ENCODE data around the gene PDCD2L.
"Not testable (repeated sequence)": the region's sequence is repeated elsewhere in the genome, so short reads cannot be mapped to it uniquely, and the experiment has no call there.

The PDCD2L gene

DNA sequence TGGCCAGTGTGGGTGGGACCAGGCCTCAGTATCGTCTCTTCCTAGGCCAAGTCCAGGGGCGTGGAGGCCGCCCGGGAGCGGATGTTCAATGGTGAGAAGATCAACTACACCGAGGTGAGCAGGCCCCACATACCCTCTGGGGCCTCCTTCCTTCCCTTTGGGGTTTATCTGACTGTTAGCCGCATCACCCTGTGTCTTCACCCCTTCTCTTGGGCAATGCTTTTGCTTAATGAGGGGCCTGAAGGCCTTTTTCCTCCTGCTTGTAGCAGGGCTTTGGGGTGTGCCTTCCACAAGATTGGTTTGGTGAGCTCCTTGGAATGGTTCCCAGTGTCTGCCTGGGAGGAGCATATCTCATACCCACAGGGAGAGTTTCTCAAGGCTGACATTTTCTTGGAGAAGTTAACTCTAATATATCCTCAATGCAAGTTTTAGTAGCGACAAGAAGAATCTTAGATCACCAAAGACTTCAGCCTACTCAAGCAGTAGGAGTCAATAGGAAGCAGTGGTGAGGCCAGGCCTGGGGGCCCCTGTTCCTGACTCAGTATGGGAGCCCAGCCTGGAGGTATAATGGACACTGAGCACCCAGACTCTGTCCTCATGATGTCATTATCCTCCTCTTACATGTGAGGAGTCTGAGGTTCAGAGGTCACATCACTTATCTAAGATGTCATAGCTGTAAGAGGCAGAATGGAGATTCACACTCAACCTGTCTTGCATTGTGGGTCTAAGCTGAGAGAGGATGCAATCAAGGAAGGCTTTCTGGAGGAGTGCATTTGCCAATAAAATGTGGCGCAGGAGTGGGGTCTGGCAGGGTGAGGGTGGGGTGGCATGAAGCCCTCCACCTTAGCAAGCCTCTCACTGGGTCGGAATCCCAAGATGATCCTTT lies 37.2 kb upstream of the PDCD2L start:
- no peak for TF ChIP-seq POLR2A (IDR thresholded peaks at IDR 0.05; ENCODE audit: low read depth, low read length)
- FAIRE-seq (no peak), DNase-seq (ENCODE audit: insufficient read length, low spot score) (no peak)

- no peak for TF ChIP-seq POLR2A (IDR thresholded peaks at IDR 0.05; ENCODE audit: low read depth, low read length)
- FAIRE-seq: no peak
- no peak for DNase-seq (ENCODE audit: insufficient read length, low spot score)
Measured at GRCh38 chr19:34367624-34367957, 36.6 kb upstream of the PDCD2L start.

DNA sequence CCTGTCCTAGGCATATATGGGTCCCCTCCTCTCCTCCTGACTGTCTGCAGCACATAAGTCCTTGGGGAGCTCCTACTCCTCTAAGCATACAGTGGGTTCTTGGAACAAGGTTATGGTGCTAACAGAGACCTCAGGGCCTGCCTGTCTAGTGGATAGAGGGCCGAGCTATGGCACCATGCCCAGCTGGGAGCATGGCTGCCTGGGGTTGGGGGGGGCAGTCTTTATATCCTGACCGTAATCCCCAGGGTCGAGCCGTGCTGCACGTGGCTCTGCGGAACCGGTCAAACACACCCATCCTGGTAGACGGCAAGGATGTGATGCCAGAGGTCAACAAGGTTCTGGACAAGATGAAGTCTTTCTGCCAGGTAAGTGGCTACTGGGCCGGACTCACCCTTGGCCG lies 35.9 kb upstream of the PDCD2L start:
- FAIRE-seq: no peak
- TF ChIP-seq POLR2A (IDR thresholded peaks at IDR 0.05; ENCODE audit: low read depth, low read length): no peak
- no peak for DNase-seq (ENCODE audit: insufficient read length, low spot score)

DNA sequence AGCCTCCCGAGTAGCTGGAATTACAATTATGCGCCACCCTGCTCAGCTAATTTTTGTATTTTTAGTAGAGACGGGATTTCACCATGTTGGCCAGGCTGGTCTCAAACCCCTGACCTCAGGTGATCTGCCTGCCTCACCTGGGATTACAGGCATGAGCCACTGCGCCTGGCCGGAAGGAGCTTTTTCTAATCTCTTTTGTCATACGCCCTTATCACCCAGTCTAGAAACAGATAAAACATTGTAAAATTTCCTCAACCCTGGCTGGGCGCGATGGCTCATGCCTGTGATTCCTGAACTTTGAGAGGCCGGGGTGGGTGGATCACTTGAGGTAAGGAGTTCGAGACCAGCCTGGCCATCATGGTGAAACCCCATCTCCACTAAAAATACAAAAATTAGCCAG lies 35.0 kb upstream of the PDCD2L start:
- FAIRE-seq; DNase-seq (ENCODE audit: insufficient read length, low spot score): not testable (repeated sequence)

DNA sequence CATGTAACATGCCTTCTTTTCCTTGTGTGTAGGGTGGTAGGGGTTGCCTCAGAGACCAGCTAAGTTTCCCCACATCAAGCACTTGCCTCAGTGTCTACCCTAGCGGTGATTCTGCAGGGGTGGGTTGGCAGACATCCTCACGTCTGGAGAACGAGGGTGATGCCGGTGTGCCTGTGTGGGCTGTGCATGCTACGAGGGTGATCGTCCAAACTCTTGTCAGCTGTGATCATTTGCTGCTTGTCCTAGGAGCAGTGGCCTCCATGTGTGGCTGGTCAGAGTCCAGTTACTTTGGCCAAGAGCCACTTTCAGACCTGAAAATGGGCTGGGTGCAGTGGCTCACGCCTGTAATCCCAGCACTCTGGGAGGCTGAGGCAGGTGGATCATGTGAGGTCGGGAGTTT lies 34.1 kb upstream of the PDCD2L start:
- FAIRE-seq: no peak
- no peak for DNase-seq (ENCODE audit: insufficient read length, low spot score)
- TF ChIP-seq POLR2A (IDR thresholded peaks at IDR 0.05; ENCODE audit: low read depth, low read length): no peak

GRCh38 chr19:34370983-34371382 lies 33.2 kb upstream of the PDCD2L start:
- TF ChIP-seq POLR2A (IDR thresholded peaks at IDR 0.05; ENCODE audit: low read depth, low read length): no peak
- FAIRE-seq: no peak

GRCh38 chr19:34373601-34374288 lies 30.5 kb upstream of the PDCD2L start:
- no peak for FAIRE-seq
- no peak for TF ChIP-seq POLR2A (IDR thresholded peaks at IDR 0.05; ENCODE audit: low read depth, low read length)
- no peak for DNase-seq (ENCODE audit: insufficient read length, low spot score)

More at GRCh38 chr19:34370983-34371382, 33.2 kb upstream of the PDCD2L start:
- no peak for DNase-seq (ENCODE audit: insufficient read length, low spot score)

DNA sequence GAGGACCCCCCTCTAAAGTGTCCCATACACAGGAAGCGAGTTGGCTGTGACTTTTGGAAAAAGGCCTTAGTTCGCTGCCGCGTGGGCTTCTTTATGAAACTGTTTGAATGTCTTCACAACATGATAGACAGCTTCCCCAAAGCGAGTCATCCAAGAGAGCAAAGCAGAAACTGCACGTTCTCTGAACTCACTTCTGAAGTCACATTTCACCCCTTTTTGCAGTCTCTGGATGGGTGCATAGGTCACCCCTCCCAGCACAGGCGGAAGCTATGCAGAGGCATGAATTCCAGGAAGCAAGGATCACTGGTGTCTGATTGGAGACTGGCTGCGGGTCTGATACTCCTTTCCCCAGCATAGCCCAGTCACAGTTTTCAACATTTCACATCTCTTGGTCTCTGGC lies 28.6 kb upstream of the PDCD2L start:
- DNase-seq (ENCODE audit: insufficient read length, low spot score) (no peak), FAIRE-seq (no peak)
- TF ChIP-seq POLR2A (IDR thresholded peaks at IDR 0.05; ENCODE audit: low read depth, low read length): no peak

GRCh38 chr19:34380639-34381241 lies 23.5 kb upstream of the PDCD2L start:
- no peak for DNase-seq (ENCODE audit: insufficient read length, low spot score)
- FAIRE-seq: no peak
- no peak for TF ChIP-seq POLR2A (IDR thresholded peaks at IDR 0.05; ENCODE audit: low read depth, low read length)

GRCh38 chr19:34381399-34382251 lies 22.6 kb upstream of the PDCD2L start:
- FAIRE-seq: no peak
- no peak for DNase-seq (ENCODE audit: insufficient read length, low spot score)
- TF ChIP-seq POLR2A (IDR thresholded peaks at IDR 0.05; ENCODE audit: low read depth, low read length): no peak

DNA sequence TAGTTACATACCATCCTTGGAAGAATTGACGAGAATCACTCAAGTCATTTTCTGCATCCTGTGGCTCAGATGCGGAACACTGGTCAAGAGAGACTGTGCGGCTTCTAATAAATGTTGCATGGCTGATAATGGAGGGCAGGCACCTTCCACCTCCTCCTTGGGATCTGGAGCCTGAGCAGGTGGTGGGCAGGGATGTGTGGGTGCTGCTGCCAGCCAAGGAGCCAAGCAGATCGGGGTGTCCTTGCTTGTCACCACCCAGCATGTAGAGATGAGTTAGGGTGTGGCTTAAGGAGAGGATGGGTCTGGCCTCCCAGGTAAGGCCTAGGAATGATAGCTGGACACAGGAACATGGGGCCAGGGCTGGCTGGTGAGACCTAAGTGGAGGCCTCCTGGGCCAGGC lies 21.7 kb upstream of the PDCD2L start:
- TF ChIP-seq POLR2A (IDR thresholded peaks at IDR 0.05; ENCODE audit: low read depth, low read length): no peak
- DNase-seq (ENCODE audit: insufficient read length, low spot score) (no peak), FAIRE-seq (no peak)

- TF ChIP-seq POLR2A (IDR thresholded peaks at IDR 0.05; ENCODE audit: low read depth, low read length): no peak
- DNase-seq (ENCODE audit: insufficient read length, low spot score) (no peak), FAIRE-seq (no peak)
Measured at GRCh38 chr19:34383599-34383998, 20.6 kb upstream of the PDCD2L start.

GRCh38 chr19:34386645-34387445 lies 17.4 kb upstream of the PDCD2L start:
- no peak for TF ChIP-seq POLR2A (IDR thresholded peaks at IDR 0.05; ENCODE audit: low read depth, low read length)
- no peak for DNase-seq (ENCODE audit: insufficient read length, low spot score)
- FAIRE-seq: no peak
